ENCODE data around the gene MARCHF9. TPM values are rescaled to one million over a fixed set of nuclear protein-coding genes. Genes with fewer than 3 reads are reported as not detected.
A peak's percentile ranks its signal among the peaks of the same experiment; 100 is the strongest.

Gene MARCHF9
- total RNA-seq, 1 experiment from 2014 or later = 21.8 TPM

- ChIA-PET CTCF (interaction anchor here (4.0 kb wide), 1 partner anchor 11 kb away, joined by 51 read pairs; no protein-coding TSS in a partner anchor), POLR2A (interaction anchor here (1.2 to 2.4 kb wide), 4 partner anchors 11 to 15 kb away, joined by 4 to 12 read pairs (median 5); partner anchors contain the start of gene CDK4), RAD21 (ENCODE audit: low non-redundant PET in 1 of 2, low total read pairs in 2 of 2, uncharacterized antibody in 2 of 2, unreplicated experiment in 2 of 2) (no interaction called here)
- peak overlapping the region; percentile 73 for H3K27ac ChIP-seq (ENCODE audit: low read depth, low read length)
- BruUV-seq (replicated peaks) = no TSS peak
- peak overlapping the region; percentile 100 for H3K4me2 ChIP-seq (ENCODE audit: low read length)
- no peak for ATAC-seq
- H3K4me3 ChIP-seq (replicated peaks in 1 of 2; ENCODE audit: low read depth in 1 of 2, low read length in 2 of 2) = peak overlapping the region; percentile 72 to 81; a peak in 3 of 4 replicates
- H3K9ac ChIP-seq (ENCODE audit: low read length) = peak overlapping the region; percentile 81; the same call in 1 of the 2 replicates
- no peaks in the 10 kb centered on the region for H3K27me3 ChIP-seq (ENCODE audit: insufficient read depth, low read length)
- intact Hi-C loops (cut with micrococcal nuclease) = no loop called here
- peaks cover 10 to 27% of the 10 kb centered on the region in 2 experiments; a peak in 3 of 4 replicates for H3K36me3 ChIP-seq (ENCODE audit: control insufficient read depth in 1 of 2, insufficient read depth in 2 of 2, low read length in 2 of 2)
- H2AFZ ChIP-seq (ENCODE audit: low read depth, low read length, poor library complexity, severe bottlenecking) = no peak overlapping the region
- no peaks in the 10 kb centered on the region for H4K20me1 ChIP-seq (ENCODE audit: insufficient read depth)
- no peaks in the 10 kb centered on the region for H3K9me3 ChIP-seq (ENCODE audit: control insufficient read depth in 1 of 2, insufficient read depth in 1 of 2, low read depth in 1 of 2, low read length in 2 of 2)
- TF ChIP-seq TCF7L2 (IDR thresholded peaks at IDR 0.05; ENCODE audit: borderline replicate concordance, extremely low read depth, insufficient read depth, insufficient read length) (no peak), EGR1 (IDR thresholded peaks at IDR 0.05; ENCODE audit: low read depth) (no peak), EZH2 (IDR thresholded peaks at IDR 0.05) (no peak), ATF3 (IDR thresholded peaks at IDR 0.05) (no peak), ELF1 (IDR thresholded peaks at IDR 0.05; ENCODE audit: borderline replicate concordance, low read depth) (no peak)
- H3K79me2 ChIP-seq (ENCODE audit: insufficient read depth, low read length) = peaks cover 15% of the 10 kb centered on the region
- no peak for DNase-seq (ENCODE audit: low read depth, low spot score)
- no peaks in the 10 kb centered on the region for H3K9me2 ChIP-seq (ENCODE audit: insufficient read depth)
- peaks cover 11 to 47% of the 10 kb centered on the region in 2 experiments for H3K4me1 ChIP-seq (ENCODE audit: control insufficient read depth in 1 of 2, insufficient read depth in 2 of 2, low read length in 2 of 2)
Measured at GRCh38 chr12:57767305-57767698, 12.4 kb downstream of the MARCHF9 start.

DNA sequence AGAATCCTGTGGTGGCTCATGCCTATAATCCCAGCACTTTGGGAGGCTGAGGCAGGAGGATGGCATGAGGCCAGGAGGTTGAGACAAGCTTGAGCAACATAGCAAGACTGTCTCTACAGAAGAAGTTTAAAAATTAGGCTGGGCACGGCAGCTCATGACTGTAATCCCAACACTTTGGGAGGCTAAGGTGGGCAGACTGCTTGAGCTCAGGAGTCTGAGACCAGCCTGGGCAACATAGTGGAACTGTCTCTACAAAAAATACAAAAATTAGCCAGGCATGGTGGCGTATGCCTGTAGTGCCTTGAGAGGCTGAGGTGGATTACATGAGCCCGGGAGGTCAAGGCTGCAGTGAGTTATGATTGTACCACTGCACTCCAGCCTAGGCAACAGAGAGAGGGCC is 13.0 kb downstream of the MARCHF9 start:
- Histone ChIP-seq H3K79me2 (ENCODE audit: insufficient read depth, low read length) (peaks cover 18% of the 10 kb centered on the region), H3K4me1 (ENCODE audit: control insufficient read depth in 1 of 2, insufficient read depth in 2 of 2, low read length in 2 of 2) (peaks cover 11 to 47% of the 10 kb centered on the region in 2 experiments), H3K4me2 (ENCODE audit: low read length) (0 out of 2 replicates have a peak overlapping the region, but pooled peaks have one; percentile 100), H4K20me1 (ENCODE audit: insufficient read depth) (no peaks in the 10 kb centered on the region), H3K36me3 (ENCODE audit: control insufficient read depth in 1 of 2, insufficient read depth in 2 of 2, low read length in 2 of 2) (peaks cover 9 to 27% of the 10 kb centered on the region in 2 experiments; a peak in 3 of 4 replicates), H2AFZ (ENCODE audit: low read depth, low read length, poor library complexity, severe bottlenecking) (no peak overlapping the region), H3K27me3 (ENCODE audit: insufficient read depth, low read length) (no peaks in the 10 kb centered on the region), H3K9me3 (ENCODE audit: control insufficient read depth in 1 of 2, insufficient read depth in 1 of 2, low read depth in 1 of 2, low read length in 2 of 2) (no peaks in the 10 kb centered on the region), H3K9ac (ENCODE audit: low read length) (no peak overlapping the region), H3K9me2 (ENCODE audit: insufficient read depth) (no peaks in the 10 kb centered on the region), H3K27ac (ENCODE audit: low read depth, low read length) (peak overlapping the region; percentile 73), H3K4me3 (replicated peaks in 1 of 2; ENCODE audit: low read depth in 1 of 2, low read length in 2 of 2) (no peak overlapping the region)
- ATAC-seq = no peak
- intact Hi-C loops (cut with micrococcal nuclease) = no loop called here
- CTCF ChIA-PET = interaction anchor here (4.0 kb wide), 1 partner anchor 12 kb away, joined by 51 read pairs; no protein-coding TSS in a partner anchor
- TF ChIP-seq CEBPB (IDR thresholded peaks at IDR 0.05; ENCODE audit: low read depth) = no peak
- TF ChIP-seq RAD21 (IDR thresholded peaks at IDR 0.05; ENCODE audit: low read depth) = no peak
- BruUV-seq (replicated peaks) = no TSS peak
- RAD21 ChIA-PET (ENCODE audit: low non-redundant PET in 1 of 2, low total read pairs in 2 of 2, uncharacterized antibody in 2 of 2, unreplicated experiment in 2 of 2) = no interaction called here
- POLR2A ChIA-PET = interaction anchor here (1.7 to 2.4 kb wide), 2 partner anchors 11 to 13 kb away, joined by 5 to 12 read pairs; no protein-coding TSS in a partner anchor
- no peak for DNase-seq (ENCODE audit: low read depth, low spot score)

All from HCT116 (cell line).